ENCODE measurements around the gene BBX.

DNA sequence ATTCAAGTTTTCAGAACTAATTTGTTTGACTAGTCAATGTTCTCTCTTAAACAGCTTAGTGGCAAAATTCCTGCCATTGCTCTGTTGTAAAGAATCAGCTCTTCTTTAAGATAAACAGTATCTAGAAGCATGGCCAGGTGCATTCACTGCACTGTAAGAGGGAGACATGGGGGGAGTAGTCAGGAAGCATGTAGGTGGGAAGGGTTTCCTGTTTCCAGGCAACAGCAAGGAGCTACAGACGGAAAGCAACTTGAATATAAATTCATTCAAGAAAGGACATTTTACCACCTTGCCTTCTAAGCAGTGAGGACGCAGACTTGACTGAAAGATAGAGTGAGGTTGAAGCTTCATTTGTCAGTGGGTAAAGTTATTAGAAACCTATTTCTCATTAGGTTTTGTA, 55.3 kb downstream of the BBX start:
- TF ChIP-seq CTCF (IDR thresholded peaks at IDR 0.05; ENCODE audit: poor library complexity, severe bottlenecking): no peak
- no peak for TF ChIP-seq EZH2 (IDR thresholded peaks at IDR 0.05; ENCODE audit: borderline replicate concordance, insufficient read depth, low read length, poor library complexity, severe bottlenecking)
- no peak for TF ChIP-seq EP300 (conservative IDR thresholded peaks at IDR 0.05; ENCODE audit: poor library complexity, severe bottlenecking)
- no peak for TF ChIP-seq RAD21 (conservative IDR thresholded peaks at IDR 0.05)
- no peak for TF ChIP-seq SMC3 (conservative IDR thresholded peaks at IDR 0.05; ENCODE audit: poor library complexity)
- no peak for TF ChIP-seq MXI1 (conservative IDR thresholded peaks at IDR 0.05; ENCODE audit: poor library complexity, severe bottlenecking)
- TF ChIP-seq POLR2AphosphoS5 (IDR thresholded peaks at IDR 0.05): no peak
- TF ChIP-seq, protein P1, sequence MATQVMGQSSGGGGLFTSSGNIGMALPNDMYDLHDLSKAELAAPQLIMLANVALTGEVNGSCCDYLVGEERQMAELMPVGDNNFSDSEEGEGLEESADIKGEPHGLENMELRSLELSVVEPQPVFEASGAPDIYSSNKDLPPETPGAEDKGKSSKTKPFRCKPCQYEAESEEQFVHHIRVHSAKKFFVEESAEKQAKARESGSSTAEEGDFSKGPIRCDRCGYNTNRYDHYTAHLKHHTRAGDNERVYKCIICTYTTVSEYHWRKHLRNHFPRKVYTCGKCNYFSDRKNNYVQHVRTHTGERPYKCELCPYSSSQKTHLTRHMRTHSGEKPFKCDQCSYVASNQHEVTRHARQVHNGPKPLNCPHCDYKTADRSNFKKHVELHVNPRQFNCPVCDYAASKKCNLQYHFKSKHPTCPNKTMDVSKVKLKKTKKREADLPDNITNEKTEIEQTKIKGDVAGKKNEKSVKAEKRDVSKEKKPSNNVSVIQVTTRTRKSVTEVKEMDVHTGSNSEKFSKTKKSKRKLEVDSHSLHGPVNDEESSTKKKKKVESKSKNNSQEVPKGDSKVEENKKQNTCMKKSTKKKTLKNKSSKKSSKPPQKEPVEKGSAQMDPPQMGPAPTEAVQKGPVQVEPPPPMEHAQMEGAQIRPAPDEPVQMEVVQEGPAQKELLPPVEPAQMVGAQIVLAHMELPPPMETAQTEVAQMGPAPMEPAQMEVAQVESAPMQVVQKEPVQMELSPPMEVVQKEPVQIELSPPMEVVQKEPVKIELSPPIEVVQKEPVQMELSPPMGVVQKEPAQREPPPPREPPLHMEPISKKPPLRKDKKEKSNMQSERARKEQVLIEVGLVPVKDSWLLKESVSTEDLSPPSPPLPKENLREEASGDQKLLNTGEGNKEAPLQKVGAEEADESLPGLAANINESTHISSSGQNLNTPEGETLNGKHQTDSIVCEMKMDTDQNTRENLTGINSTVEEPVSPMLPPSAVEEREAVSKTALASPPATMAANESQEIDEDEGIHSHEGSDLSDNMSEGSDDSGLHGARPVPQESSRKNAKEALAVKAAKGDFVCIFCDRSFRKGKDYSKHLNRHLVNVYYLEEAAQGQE (IDR thresholded peaks at IDR 0.05; ENCODE audit: borderline replicate concordance): no peak

All from neural cell (in vitro differentiated cells).